ENCODE measurements around the gene LINC01488. TPM values are rescaled to one million over a fixed set of nuclear protein-coding genes. Genes with fewer than 3 reads are reported as not detected.

LINC01488 gene
- total RNA-seq, 1 donor from 2014 or later = not detected

DNA sequence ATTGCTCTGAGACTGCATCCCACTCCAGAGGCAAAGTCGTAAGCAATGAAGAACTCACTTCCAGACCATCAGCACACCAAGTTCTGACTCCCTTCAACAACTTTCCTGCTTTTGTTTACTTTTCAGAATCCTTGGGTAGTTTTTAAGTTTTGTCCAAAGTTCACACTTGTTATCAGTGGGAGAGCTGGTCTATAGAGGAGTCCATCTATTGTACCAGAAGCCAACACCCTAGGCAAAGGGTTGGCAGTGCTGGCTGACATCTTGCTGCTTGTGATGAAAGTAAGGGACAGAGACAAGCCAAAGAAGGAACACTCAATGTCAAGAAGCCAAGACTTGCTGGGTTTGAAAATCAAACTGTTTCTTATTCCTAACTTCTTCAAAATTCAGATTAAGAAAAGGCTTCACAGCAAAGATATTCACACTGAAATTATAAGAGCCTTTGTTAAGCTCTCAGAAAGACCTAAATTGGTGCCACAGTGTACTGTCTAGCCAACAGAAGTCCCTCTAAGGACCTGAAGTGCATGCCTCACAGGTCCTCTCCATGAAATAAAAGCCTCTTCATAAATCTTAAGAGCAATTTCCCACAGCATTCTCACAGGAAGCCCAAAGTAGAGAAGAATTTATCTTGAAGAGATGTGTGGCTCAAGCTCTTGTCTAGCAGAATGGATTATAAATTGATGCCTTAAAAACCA is 21.5 kb upstream of the LINC01488 start:
- Histone ChIP-seq H3K4me3 (ENCODE audit: low read depth, low read length) (no peak overlapping the region), H3K27me3 (ENCODE audit: control insufficient read depth, insufficient read depth, low read length) (no peaks in the 10 kb centered on the region), H3K36me3 (ENCODE audit: control insufficient read depth, insufficient read depth, low read length) (no peaks in the 10 kb centered on the region)
- FAIRE-seq = no peak
- TF ChIP-seq, protein P1, sequence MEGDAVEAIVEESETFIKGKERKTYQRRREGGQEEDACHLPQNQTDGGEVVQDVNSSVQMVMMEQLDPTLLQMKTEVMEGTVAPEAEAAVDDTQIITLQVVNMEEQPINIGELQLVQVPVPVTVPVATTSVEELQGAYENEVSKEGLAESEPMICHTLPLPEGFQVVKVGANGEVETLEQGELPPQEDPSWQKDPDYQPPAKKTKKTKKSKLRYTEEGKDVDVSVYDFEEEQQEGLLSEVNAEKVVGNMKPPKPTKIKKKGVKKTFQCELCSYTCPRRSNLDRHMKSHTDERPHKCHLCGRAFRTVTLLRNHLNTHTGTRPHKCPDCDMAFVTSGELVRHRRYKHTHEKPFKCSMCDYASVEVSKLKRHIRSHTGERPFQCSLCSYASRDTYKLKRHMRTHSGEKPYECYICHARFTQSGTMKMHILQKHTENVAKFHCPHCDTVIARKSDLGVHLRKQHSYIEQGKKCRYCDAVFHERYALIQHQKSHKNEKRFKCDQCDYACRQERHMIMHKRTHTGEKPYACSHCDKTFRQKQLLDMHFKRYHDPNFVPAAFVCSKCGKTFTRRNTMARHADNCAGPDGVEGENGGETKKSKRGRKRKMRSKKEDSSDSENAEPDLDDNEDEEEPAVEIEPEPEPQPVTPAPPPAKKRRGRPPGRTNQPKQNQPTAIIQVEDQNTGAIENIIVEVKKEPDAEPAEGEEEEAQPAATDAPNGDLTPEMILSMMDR (IDR thresholded peaks at IDR 0.05; ENCODE audit: insufficient read depth, low read length, severe bottlenecking) = no peak
- DNase-seq (ENCODE audit: low read depth) = no peak

DNA sequence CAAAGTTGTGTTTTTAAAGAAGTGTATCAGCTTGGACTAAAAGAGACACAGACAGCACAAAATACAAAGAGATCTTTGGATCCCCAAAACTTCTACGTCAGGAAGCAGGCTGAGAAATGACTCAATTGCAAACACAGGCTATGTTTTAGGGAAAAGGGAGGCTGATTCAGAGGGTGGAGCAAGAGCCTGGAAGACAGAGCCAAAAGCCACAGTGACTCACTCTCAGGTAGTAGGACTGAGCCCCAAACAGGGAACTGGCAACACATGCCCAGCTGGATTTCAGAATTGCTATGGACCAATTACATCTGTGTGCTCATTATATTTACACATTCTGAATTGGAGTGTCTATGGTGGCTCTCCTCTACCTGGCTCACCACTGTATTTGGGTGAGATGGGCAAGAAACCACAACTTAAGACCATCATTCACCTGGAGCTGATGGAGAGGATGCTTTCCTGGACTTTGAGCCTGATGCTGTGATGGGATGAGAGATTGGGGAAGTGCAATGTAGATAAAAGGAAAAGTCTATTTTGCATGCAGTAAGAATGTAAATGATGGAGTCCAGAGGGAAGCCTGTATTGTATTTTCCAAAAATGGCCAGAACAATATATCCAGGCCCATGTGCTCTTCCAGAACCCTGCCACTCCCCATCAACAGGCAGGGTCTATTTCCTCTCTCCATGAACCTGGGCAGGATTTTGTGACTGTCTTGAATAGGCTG is 20.8 kb upstream of the LINC01488 start:
- Histone ChIP-seq H3K36me3 (ENCODE audit: control insufficient read depth, insufficient read depth, low read length) (no peaks in the 10 kb centered on the region), H3K27me3 (ENCODE audit: control insufficient read depth, insufficient read depth, low read length) (no peaks in the 10 kb centered on the region), H3K4me3 (ENCODE audit: low read depth, low read length) (no peak overlapping the region)
- TF ChIP-seq, protein P1 (IDR thresholded peaks at IDR 0.05; ENCODE audit: insufficient read depth, low read length, severe bottlenecking) = no peak
- DNase-seq (ENCODE audit: low read depth) (peak; percentile 97), FAIRE-seq (peak; percentile 97)

DNA sequence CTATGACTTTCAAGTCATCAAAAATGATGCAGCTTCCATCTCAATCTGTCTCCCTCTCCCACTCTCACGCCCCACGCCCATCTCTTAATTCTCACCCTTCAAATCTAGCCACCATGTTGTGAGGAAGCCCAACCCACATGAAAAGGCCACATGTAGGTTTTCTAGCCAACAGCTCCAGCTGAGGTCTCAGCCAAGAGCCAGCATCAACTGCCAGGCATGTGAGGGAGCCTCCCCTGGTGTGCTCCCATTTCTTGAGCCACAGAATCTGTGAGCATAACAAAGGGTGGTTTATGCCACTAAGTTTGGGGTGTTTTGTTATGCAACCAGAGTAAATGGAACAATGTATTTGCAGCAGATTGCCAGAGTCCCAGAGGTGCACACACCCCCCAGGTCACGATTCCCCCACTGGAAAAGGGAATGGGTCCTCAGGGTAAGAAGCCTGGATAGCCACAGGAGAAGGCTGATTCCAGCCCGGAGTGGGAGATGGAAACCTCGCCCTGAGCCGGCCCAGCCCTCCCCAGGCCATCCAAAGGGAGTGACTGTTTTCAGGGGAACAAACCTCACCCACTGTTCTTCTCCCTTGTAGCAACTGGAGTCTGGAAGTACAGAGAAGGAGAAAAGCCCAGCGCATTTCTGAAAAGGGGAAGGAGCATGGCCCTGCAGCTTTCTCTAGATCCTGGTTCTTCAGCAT is 20.0 kb upstream of the LINC01488 start:
- TF ChIP-seq, protein P1 (IDR thresholded peaks at IDR 0.05; ENCODE audit: insufficient read depth, low read length, severe bottlenecking) = no peak
- DNase-seq (ENCODE audit: low read depth) (no peak), FAIRE-seq (no peak)
- no peaks in the 10 kb centered on the region for H3K36me3 ChIP-seq (ENCODE audit: control insufficient read depth, insufficient read depth, low read length)
- H3K4me3 ChIP-seq (ENCODE audit: low read depth, low read length) = no peak overlapping the region
- no peaks in the 10 kb centered on the region for H3K27me3 ChIP-seq (ENCODE audit: control insufficient read depth, insufficient read depth, low read length)

DNA sequence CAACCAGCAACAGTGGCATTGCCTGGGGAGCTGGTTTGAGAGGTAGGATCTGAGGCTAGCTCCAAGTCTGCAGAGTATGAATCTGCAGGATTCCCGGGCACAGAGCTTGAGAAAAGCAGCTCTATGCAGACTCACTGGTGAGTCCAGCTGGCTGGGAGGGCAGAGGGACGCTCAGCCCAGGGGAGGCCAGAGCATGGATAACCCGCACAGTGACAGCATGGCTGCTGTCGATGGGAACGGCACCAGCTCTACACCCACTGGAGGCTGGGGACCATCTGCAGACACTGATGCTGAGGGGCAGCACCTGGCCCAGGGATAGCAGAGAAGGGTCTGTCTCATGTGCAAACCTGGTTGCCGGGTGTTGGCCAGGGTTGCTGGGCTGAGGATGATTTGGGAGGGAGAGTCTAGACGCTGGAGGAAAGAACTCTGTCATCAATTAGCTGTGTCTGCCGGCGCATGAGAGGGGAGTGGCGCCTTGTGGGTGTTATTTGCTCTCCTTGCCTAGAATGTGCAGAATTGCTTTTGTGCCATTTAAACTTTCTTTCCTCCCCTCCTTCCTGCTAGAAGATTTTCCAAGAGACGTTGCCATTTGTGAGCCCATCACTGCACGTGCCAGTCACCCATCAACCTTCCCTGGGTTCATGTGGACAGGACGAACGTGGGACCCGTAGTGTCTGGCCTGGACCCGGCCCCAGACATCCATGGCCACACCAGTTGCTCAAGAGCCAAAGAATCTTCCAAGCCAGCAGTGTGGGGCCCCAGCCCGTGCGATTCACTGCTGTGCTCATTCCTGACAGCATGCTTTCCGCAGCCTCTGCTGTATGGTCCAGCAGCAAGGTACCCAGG is 19.1 kb upstream of the LINC01488 start:
- FAIRE-seq (no peak), DNase-seq (ENCODE audit: low read depth) (no peak)
- TF ChIP-seq, protein P1 (IDR thresholded peaks at IDR 0.05; ENCODE audit: insufficient read depth, low read length, severe bottlenecking) = no peak
- no peaks in the 10 kb centered on the region for H3K27me3 ChIP-seq (ENCODE audit: control insufficient read depth, insufficient read depth, low read length)
- no peak overlapping the region for H3K4me3 ChIP-seq (ENCODE audit: low read depth, low read length)
- no peaks in the 10 kb centered on the region for H3K36me3 ChIP-seq (ENCODE audit: control insufficient read depth, insufficient read depth, low read length)

DNA sequence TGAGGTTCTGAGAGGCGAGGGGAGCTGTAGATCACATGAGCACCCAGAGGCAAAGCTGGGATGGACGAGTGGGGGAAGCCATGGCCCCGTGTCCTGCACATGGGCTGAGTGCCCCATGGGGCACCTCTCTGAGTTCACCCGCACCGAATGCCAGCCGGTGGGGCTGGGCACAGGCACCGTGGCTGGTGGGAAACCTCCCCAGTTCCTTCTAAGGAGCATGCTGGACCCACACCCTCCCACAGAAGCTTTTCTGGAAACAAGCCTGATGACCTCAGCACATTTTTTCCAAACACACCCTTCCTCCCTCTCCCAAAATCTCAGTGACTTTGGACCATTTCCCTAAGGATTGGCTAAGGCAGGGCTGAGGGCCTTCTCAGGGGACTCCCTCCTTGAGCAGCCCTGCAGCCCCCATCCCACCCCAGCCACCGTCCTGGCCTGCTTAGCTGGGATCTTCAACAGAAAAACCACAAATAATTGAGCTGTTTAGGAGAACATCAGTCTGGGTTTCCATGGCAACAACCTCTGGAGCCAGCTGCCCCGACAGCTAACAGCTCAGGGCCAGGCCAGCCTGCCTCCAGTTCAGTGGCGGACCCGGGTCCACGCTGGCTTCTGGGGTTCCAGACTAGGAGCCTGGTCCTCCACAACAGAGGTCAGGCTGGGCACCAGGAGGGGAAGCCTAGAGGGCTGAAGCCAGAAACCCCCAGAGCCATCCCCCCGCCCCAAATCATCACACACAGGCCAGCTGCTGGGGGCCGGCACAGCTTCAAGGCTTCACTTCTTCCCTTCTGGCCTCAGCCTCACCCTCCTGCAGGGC is 18.1 kb upstream of the LINC01488 start:
- no peaks in the 10 kb centered on the region for H3K36me3 ChIP-seq (ENCODE audit: control insufficient read depth, insufficient read depth, low read length)
- DNase-seq (ENCODE audit: low read depth) (no peak), FAIRE-seq (no peak)
- TF ChIP-seq, protein P1 (IDR thresholded peaks at IDR 0.05; ENCODE audit: insufficient read depth, low read length, severe bottlenecking) = no peak
- no peaks in the 10 kb centered on the region for H3K27me3 ChIP-seq (ENCODE audit: control insufficient read depth, insufficient read depth, low read length)
- no peak overlapping the region for H3K4me3 ChIP-seq (ENCODE audit: low read depth, low read length)
